ENCODE results near the gene OR4K14. TPM values are rescaled to one million over a fixed set of nuclear protein-coding genes. Genes with fewer than 3 reads are reported as not detected.

OR4K14 gene
- total RNA-seq, 2 donors from 2014 or later: not detected

Other genes with a start within 250 kb of the OR4K14 start
- not detected for gene OR4M1, start 245.8 kb downstream of the OR4K14 start, total RNA-seq
- not detected for gene OR4N2, start 215.5 kb downstream of the OR4K14 start, total RNA-seq
- not detected for gene OR4K2, start 144.2 kb downstream of the OR4K14 start, total RNA-seq
- not detected for gene OR4K5, start 98.7 kb downstream of the OR4K14 start, total RNA-seq
- not detected for gene OR4K1, start 88.4 kb downstream of the OR4K14 start, total RNA-seq
- gene OR4K15, start 43.7 kb downstream of the OR4K14 start, total RNA-seq: not detected
- gene OR4Q2, start 17.1 kb downstream of the OR4K14 start, total RNA-seq: not detected
- not detected for gene OR4K13, start 16.7 kb upstream of the OR4K14 start, total RNA-seq
- gene OR4L1, start 40.7 kb upstream of the OR4K14 start, total RNA-seq: not detected
- gene OR4K17, start 91.4 kb upstream of the OR4K14 start, total RNA-seq: not detected
- gene OR4N5, start 119.5 kb upstream of the OR4K14 start, total RNA-seq: not detected
- not detected for gene OR11G2, start 171.6 kb upstream of the OR4K14 start, total RNA-seq
- not detected for gene OR11H6, start 204.4 kb upstream of the OR4K14 start, total RNA-seq
- gene OR11H7, start 209.7 kb upstream of the OR4K14 start, total RNA-seq: not detected
- not detected for gene OR11H4, start 220.0 kb upstream of the OR4K14 start, total RNA-seq

Measured in activated T-helper 17 cell treated with anti-CD3 and anti-CD28 coated beads, Interleukin-2, amount 50 U/mL, for 72 hours (primary cell).